Measurements from ENCODE around the gene KCTD20.
A peak's percentile ranks its signal among the peaks of the same experiment; 100 is the strongest.

The KCTD20 gene

DNA sequence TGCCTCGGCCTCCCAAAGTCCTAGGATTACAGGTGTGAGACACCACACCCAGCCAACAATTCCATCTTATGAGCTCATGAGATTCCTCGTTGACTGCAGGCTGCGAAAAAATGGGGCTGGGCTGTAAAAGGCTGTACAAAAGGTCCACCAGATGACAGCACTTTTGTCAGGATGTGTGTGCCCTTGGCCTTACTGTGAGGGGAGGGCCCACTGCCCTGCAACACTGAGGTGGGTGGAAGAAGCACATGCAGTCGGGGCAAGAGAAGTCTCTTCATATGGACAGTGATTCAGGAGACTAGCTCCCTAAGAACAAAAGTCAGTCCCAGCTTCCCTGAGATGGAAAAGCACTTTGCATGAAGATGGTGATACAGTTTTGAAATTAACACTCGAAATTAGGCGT lies 50.5 kb downstream of the KCTD20 start:
- ATAC-seq (ENCODE audit: low read depth) (no peak), DNase-seq (ENCODE audit: low spot score in 2 of 2) (no peak)
- H3K27me3 Mint-ChIP-seq = no peaks in the 10 kb centered on the region
- H3K36me3 Mint-ChIP-seq = peaks cover 30% of the 10 kb centered on the region
- H3K4me3 Mint-ChIP-seq = no peak overlapping the region
- H3K9me3 Mint-ChIP-seq = no peaks in the 10 kb centered on the region
- H3K4me1 Mint-ChIP-seq = no peaks in the 10 kb centered on the region
- no peak overlapping the region for H3K27ac Mint-ChIP-seq

DNA sequence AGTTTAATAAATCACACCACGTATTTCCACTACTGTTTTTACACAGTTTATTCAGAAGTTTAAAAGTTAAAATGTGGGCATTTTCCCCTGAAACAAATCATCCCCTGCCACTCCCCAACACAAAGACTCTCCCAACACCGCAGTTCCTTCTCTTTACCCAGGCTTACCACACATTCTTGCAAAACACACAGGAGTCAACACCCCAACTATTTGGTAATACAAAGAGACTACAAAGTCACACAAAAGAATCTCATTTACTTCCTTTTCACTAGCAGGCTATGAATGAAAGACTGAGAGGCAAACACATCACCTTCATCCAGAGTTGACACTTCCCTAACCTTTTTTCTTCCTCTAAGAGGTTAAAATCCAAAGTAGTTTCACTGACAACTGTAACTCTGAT lies 51.1 kb downstream of the KCTD20 start:
- Mint-ChIP-seq H3K4me3 (no peak overlapping the region), H3K4me1 (no peaks in the 10 kb centered on the region), H3K36me3 (peaks cover 30% of the 10 kb centered on the region), H3K9me3 (no peaks in the 10 kb centered on the region), H3K27me3 (no peaks in the 10 kb centered on the region), H3K27ac (no peak overlapping the region)
- ATAC-seq (ENCODE audit: low read depth) = no peak
- DNase-seq (ENCODE audit: low spot score in 2 of 2) = no peak

DNA sequence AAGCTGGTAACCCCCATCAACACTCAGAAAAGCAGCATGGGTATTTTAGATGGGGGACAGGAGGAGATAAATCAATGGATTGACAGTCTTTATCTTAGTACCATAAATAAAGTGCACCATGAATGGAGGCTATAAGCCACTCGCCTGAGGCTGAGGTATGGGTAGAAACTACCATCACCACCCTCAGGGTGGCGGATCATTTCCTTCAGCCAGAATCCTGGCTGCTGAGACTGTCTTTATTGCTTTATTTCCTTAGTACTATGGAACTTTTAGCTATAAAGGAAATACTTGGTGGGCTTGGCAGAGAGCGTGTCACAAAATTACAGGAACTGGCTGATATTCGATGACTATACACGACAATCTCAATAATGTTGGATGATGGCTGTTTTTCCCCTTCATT lies 52.3 kb downstream of the KCTD20 start:
- DNase-seq (ENCODE audit: low spot score in 2 of 2) (no peak), ATAC-seq (ENCODE audit: low read depth) (no peak)
- no peak overlapping the region for H3K4me3 Mint-ChIP-seq
- no peaks in the 10 kb centered on the region for H3K27me3 Mint-ChIP-seq
- no peaks in the 10 kb centered on the region for H3K9me3 Mint-ChIP-seq
- peaks cover 34% of the 10 kb centered on the region for H3K36me3 Mint-ChIP-seq
- no peaks in the 10 kb centered on the region for H3K4me1 Mint-ChIP-seq
- H3K27ac Mint-ChIP-seq = no peak overlapping the region

DNA sequence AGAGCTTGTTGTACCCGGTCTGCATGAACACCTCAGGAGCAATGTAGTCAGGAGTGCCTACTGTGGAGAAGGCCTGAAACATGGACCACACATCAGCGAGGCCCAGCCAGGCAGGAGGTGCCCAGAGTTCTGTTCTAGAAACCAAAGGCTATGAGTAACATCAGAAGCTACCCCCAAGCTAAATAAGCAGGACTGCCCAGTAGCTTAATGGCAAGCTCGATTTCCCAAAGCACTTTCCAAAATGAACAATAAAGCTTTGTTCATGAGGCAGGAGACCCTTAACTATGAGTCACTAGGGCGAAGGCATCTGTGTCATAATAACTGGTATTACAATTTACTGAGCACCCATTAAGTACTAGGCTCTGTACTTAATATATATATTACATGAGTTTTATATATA lies 57.1 kb downstream of the KCTD20 start:
- no peak overlapping the region for H3K4me3 Mint-ChIP-seq
- H3K9me3 Mint-ChIP-seq = no peaks in the 10 kb centered on the region
- no peak for ATAC-seq (ENCODE audit: low read depth)
- no peak for DNase-seq (ENCODE audit: low spot score in 2 of 2)
- no peaks in the 10 kb centered on the region for H3K27me3 Mint-ChIP-seq
- peaks cover 29% of the 10 kb centered on the region for H3K36me3 Mint-ChIP-seq
- no peaks in the 10 kb centered on the region for H3K4me1 Mint-ChIP-seq
- no peak overlapping the region for H3K27ac Mint-ChIP-seq

DNA sequence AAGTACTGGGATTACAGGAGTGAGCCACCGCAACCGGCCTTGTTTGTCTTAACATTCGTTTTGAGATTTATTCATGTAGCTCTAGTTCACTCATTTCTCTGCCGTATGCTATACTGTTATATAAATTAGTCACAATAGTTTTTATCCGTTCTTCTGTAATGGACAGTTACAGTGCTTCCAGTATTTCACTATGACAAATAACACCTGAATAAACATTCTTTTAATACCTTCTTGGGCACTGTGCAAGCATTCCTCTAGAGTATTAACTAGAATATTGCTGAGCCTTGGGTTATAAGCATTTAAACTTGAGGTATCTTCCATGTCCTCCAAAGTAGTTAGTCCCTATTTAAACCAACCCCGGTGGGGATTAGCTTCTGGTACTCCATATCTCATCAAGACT lies 58.9 kb downstream of the KCTD20 start:
- ATAC-seq (ENCODE audit: low read depth) (no peak), DNase-seq (ENCODE audit: low spot score in 2 of 2) (no peak)
- H3K9me3 Mint-ChIP-seq = no peaks in the 10 kb centered on the region
- H3K4me1 Mint-ChIP-seq = no peaks in the 10 kb centered on the region
- no peaks in the 10 kb centered on the region for H3K27me3 Mint-ChIP-seq
- no peak overlapping the region for H3K4me3 Mint-ChIP-seq
- no peak overlapping the region for H3K27ac Mint-ChIP-seq
- H3K36me3 Mint-ChIP-seq = peaks cover 22% of the 10 kb centered on the region

DNA sequence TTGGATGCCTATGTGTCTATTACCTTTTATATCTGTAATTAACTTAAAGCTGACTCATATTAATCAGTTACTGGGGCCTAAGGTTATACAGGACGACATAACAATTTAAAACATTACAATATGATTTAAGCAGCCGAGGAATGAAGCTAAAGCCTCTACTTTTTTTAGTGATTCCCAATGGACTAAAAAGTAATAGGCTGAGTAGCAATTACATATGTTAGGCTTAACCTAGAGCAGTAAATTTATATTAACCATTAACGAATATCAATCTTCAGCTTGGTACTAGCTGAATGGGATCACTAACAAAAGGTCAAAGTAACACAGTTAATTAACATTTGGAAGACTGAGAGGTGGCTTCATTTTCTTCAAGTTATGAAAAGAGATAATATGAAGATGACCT lies 61.4 kb downstream of the KCTD20 start:
- Mint-ChIP-seq H3K36me3 (peaks cover 21% of the 10 kb centered on the region), H3K9me3 (no peaks in the 10 kb centered on the region), H3K27me3 (no peaks in the 10 kb centered on the region), H3K4me1 (no peaks in the 10 kb centered on the region), H3K4me3 (no peak overlapping the region), H3K27ac (no peak overlapping the region)
- ATAC-seq (ENCODE audit: low read depth) (no peak), DNase-seq (ENCODE audit: low spot score in 2 of 2) (no peak)

DNA sequence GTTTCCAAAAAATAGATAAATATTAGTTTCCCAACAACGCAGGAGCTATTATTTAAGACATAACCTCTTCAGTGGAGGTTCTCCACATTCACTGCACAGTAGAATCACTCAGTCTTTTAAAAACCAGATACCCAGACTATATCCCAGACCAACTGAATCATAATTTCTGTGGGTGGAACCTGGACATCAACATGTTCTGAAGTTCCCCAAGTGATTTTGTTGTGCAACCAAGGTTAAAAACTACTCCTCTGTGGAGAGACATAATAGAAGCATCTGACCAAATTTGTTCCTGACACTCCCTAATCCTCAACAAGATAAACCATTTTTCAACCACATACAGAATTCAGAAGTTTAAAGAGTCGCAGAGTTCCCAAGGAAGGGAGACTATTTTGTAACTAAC lies 62.2 kb downstream of the KCTD20 start:
- no peaks in the 10 kb centered on the region for H3K4me1 Mint-ChIP-seq
- no peak overlapping the region for H3K27ac Mint-ChIP-seq
- DNase-seq (ENCODE audit: low spot score in 2 of 2) (no peak), ATAC-seq (ENCODE audit: low read depth) (no peak)
- H3K27me3 Mint-ChIP-seq = no peaks in the 10 kb centered on the region
- no peaks in the 10 kb centered on the region for H3K9me3 Mint-ChIP-seq
- peaks cover 20% of the 10 kb centered on the region for H3K36me3 Mint-ChIP-seq
- H3K4me3 Mint-ChIP-seq = no peak overlapping the region

DNA sequence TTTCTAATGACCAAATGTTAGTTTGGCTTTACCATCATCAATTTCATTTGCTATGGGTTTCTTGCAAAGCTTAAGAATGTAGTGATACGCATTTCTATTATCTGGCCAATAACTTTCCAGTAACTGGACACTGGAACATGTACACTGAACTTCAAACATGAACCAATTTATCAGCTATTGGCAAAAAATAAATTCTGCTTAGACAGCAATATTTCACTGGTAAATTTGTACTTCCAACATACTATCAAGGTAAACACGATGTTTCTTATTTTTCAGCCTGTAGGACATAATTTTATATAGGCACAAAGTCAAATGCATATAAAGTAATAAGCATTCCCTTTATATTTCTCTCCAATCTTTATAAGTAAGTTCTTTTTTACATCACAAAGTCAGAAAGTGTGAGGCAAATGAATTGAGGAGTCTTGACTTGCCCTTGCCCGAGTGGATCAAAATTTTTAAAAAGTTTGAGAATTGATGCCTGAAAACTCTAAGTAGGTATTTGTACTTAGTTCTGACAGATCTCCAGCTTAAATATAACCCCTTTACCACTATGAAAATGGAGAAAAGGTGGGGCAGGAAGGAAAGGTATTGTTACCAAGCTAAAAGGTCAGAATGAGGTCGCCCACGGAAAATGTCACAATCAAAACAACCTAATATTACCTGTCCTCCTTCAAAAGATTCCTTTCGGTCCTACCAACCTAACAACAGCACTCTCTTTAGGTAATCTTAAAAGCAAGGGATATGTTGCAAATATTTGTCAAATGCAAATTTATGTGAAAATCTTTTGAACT lies 63.1 kb downstream of the KCTD20 start:
- Mint-ChIP-seq H3K4me3 (no peak overlapping the region), H3K27ac (no peak overlapping the region), H3K27me3 (no peaks in the 10 kb centered on the region), H3K4me1 (no peaks in the 10 kb centered on the region), H3K36me3 (peaks cover 25% of the 10 kb centered on the region), H3K9me3 (no peaks in the 10 kb centered on the region)
- DNase-seq (ENCODE audit: low spot score in 2 of 2) (no peak), ATAC-seq (ENCODE audit: low read depth) (no peak)

DNA sequence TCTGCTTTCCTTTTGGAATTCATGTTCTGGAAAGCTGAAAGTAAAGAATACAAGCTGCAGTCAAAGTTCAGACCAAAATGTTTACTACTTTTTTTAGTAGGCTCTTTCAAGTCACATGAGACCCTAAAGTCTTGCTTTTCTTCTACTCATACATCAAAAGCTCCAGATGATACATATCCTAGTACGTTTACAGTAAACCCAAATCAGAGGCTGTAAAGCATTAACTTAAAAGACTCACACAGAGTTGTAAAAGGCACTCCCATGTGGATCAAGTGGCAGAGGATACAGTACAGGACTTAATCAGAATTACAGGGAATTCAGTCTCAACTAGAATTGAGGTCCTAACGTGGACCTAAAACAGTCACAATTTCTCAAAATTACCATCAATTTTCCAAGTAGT lies 63.8 kb downstream of the KCTD20 start:
- no peak overlapping the region for H3K4me3 Mint-ChIP-seq
- peaks cover 25% of the 10 kb centered on the region for H3K36me3 Mint-ChIP-seq
- peak overlapping the region; percentile 47 for H3K27ac Mint-ChIP-seq
- no peak for ATAC-seq (ENCODE audit: low read depth)
- no peaks in the 10 kb centered on the region for H3K9me3 Mint-ChIP-seq
- H3K4me1 Mint-ChIP-seq = no peaks in the 10 kb centered on the region
- H3K27me3 Mint-ChIP-seq = no peaks in the 10 kb centered on the region
- no peak for DNase-seq (ENCODE audit: low spot score in 2 of 2)

DNA sequence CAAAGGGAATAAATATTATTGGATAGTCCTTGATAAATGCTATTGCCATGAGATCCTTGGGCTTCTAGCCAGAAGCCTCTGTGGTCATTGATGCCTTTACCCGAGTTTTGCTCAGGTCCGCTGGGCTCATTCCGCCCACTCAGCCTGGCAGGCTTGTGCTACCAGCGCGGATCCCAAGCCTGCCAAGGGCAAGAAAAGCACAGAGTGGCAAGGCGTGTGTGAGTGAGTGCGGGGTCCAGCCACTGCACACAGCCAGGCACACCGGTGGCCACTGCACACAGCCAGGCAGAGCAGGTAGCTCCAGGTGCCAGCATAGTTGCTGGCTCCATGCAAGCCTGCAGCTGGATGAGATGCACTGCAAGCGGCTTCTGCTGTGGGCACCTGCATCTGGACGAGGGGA lies 65.7 kb downstream of the KCTD20 start:
- Mint-ChIP-seq H3K27me3 (no peaks in the 10 kb centered on the region), H3K4me1 (no peaks in the 10 kb centered on the region), H3K27ac (no peak overlapping the region), H3K9me3 (no peaks in the 10 kb centered on the region), H3K4me3 (no peak overlapping the region), H3K36me3 (peaks cover 27% of the 10 kb centered on the region)
- no peak for DNase-seq (ENCODE audit: low spot score in 2 of 2)
- no peak for ATAC-seq (ENCODE audit: low read depth)

DNA sequence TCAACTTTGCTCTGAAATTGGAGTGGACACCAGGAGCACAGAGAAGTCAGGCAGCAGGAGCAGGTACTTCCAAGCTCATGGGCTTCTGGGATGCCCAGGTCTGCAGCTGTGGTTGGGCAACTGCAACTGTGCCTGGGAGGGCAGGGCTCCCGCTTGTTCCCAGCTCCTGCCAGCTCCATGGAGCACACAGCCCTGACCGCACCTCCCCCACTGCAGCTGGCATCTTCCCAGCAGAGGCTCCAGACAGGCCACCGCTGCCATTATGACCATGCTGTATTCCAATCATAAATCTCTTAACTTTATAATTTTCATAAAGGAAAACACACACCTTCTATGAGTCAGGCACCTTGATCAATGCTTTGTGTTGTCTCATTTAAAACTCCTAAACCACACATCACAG lies 67.6 kb downstream of the KCTD20 start:
- no peak for ATAC-seq (ENCODE audit: low read depth)
- H3K4me3 Mint-ChIP-seq = no peak overlapping the region
- no peaks in the 10 kb centered on the region for H3K4me1 Mint-ChIP-seq
- H3K36me3 Mint-ChIP-seq = peaks cover 25% of the 10 kb centered on the region
- no peak for DNase-seq (ENCODE audit: low spot score in 2 of 2)
- H3K27ac Mint-ChIP-seq = no peak overlapping the region
- H3K27me3 Mint-ChIP-seq = no peaks in the 10 kb centered on the region
- H3K9me3 Mint-ChIP-seq = no peaks in the 10 kb centered on the region

DNA sequence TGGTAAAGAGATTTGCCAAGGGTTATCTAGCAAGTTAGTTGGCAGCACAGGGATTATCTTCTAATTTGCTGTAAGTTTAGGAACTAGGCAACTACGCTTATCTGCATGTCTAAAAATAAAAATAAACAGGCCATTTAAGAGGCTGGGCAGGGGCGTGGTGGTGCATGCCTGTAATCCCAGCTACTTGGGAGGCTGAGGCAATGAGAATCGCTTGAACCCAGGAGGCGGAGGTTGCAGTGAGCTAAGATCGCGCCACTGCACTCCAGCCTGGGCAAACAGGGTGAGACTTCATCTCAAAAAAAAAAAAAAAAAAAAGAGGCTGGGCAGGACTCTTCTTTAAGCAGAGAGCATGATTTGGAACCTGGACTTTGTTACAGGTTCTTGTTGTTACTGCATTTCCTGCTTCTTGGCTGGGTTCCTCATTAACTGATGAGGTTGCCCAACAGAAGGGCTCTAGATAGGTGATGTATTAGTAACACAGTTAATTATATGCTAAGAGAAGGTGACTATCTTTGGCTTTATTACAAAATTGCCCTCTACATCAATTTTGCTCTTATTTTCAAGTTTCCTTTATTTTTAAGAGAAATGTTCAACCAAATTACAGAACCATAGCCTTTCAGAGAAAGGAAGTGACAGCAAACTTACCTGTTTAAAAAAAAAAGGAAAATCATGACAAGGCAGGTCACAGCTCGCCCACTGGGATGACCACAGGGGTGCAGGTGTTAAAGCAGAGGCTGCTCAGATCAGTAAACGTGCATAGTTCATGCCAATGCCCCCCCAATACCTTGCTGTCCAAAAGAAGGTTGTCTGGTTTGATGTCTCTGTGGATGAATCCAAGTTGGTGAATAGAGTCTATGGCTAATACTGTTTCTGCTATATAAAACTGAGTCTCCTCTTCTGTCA lies 72.0 kb downstream of the KCTD20 start:
- Mint-ChIP-seq H3K27me3 (no peaks in the 10 kb centered on the region), H3K27ac (no peak overlapping the region), H3K36me3 (peaks cover 22% of the 10 kb centered on the region), H3K4me1 (no peaks in the 10 kb centered on the region), H3K4me3 (no peak overlapping the region), H3K9me3 (no peaks in the 10 kb centered on the region)
- DNase-seq (ENCODE audit: low spot score in 2 of 2) = no peak
- ATAC-seq (ENCODE audit: low read depth) = no peak

DNA sequence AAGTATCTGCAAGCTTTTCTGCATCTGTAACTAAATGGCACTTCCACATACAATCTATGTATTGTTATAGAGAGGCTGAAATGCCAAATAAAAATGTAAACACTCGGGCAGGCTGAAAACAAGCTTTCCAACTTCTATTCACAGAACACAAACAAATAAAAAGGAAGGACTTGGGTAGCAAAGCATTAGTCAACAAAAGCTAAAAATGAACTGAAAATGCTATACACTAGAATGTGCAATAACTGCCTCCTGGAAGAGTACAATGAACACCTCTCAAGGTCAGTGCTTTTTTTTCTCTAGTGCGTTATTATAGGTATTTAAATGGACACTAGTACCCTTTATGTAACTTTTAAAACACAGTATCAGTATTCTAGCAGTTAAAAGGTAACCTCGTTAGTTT lies 73.0 kb downstream of the KCTD20 start:
- Mint-ChIP-seq H3K27ac (no peak overlapping the region), H3K4me1 (no peaks in the 10 kb centered on the region), H3K36me3 (peaks cover 20% of the 10 kb centered on the region), H3K4me3 (no peak overlapping the region), H3K27me3 (no peaks in the 10 kb centered on the region), H3K9me3 (no peaks in the 10 kb centered on the region)
- no peak for ATAC-seq (ENCODE audit: low read depth)
- DNase-seq (ENCODE audit: low spot score in 2 of 2) = no peak

DNA sequence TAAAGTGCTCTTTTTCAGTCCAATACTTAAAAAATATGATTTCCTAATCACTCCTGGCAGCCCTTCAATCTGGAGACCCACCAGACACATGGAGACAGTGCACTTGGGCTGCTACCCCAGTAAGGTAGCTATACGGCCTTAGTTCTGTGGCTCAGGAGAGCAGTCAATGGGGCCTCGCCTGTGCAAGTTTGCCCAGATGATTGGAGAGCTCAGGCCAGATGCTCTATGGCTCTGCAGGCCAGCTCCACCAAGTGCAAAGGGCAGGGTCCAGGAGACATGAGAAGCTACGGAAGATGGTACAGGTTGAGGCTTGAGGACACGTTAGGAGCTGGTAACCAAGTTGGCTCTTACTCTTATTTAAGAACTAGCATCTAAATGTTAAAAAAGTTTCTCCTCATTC lies 73.8 kb downstream of the KCTD20 start:
- H3K36me3 Mint-ChIP-seq = peaks cover 20% of the 10 kb centered on the region
- no peak overlapping the region for H3K4me3 Mint-ChIP-seq
- no peaks in the 10 kb centered on the region for H3K9me3 Mint-ChIP-seq
- no peak overlapping the region for H3K27ac Mint-ChIP-seq
- ATAC-seq (ENCODE audit: low read depth) (no peak), DNase-seq (ENCODE audit: low spot score in 2 of 2) (no peak)
- H3K27me3 Mint-ChIP-seq = no peaks in the 10 kb centered on the region
- no peaks in the 10 kb centered on the region for H3K4me1 Mint-ChIP-seq

Data from memory B cell (primary cell).